IMR-90 (cell line): Measurements from ENCODE around the gene TBC1D16. TPM values are rescaled to one million over a fixed set of nuclear protein-coding genes. Genes with fewer than 3 reads are reported as not detected.

Experiments
- ATAC-seq: fragments of 200-7000 bp; cut with Tn5 transposase; 2 replicates; pipeline ENCODE4 v1.9.1; 2020; ENCODE audit warnings: low read depth, mild to moderate bottlenecking, moderate library complexity
- BruUV-seq: library from RNA; stranded (reverse); fragments of 400-500 nt; replicated peaks from 2 replicates; lab custom pipeline; 2021; lab: Mats Ljungman, UMichigan
- CTCF ChIA-PET: fragments of 300-600 bp; formaldehyde crosslinking; extraction: SDS; loops from one replicate; lab custom pipeline; 2021; ENCODE audit warnings: antibody characterized with exemption; lab: Yijun Ruan, JAX
- POLR2A ChIA-PET: fragments of 300-600 bp; sonication (Branson Sonifier 250); formaldehyde crosslinking; loops from one replicate; lab custom pipeline; 2022; ENCODE audit warnings: antibody characterized with exemption; ENCODE audit not compliant: unreplicated experiment; lab: Charles Lee
- DNase-seq: peaks from one replicate; pipeline ENCODE4 v3.0.0; 2013
- H2AFZ ChIP-seq: replicated peaks from 2 replicates; pipeline ENCODE3; 2013; ENCODE audit warnings: low read length, mild to moderate bottlenecking; ENCODE audit not compliant: poor library complexity
- H2AK5ac ChIP-seq: 2 replicates; pipeline ENCODE4 v1.6.1; 2013; ENCODE audit warnings: low read depth, low read length, inconsistent platforms
- H2AK9ac ChIP-seq: replicated peaks from 2 replicates; pipeline ENCODE3; 2013; ENCODE audit warnings: mild to moderate bottlenecking, low read depth, low read length, moderate library complexity; ENCODE audit not compliant: poor library complexity
- H2BK120ac ChIP-seq: 2 replicates; pipeline ENCODE4 v1.6.1; 2013; ENCODE audit warnings: low read depth, low read length, inconsistent platforms
- H2BK15ac ChIP-seq: 3 replicates; pipeline ENCODE4 v1.6.1; 2013; ENCODE audit warnings: low read depth, low read length, inconsistent platforms
- H2BK20ac ChIP-seq: 2 replicates; pipeline ENCODE4 v1.6.1; 2013; ENCODE audit warnings: low read depth, mild to moderate bottlenecking, inconsistent platforms, low read length, moderate library complexity
- H2BK5ac ChIP-seq: 2 replicates; pipeline ENCODE4 v1.6.1; 2013; ENCODE audit warnings: mild to moderate bottlenecking, low read depth, low read length, inconsistent platforms; ENCODE audit not compliant: poor library complexity, severe bottlenecking
- H3K14ac ChIP-seq: replicated peaks from 2 replicates; pipeline ENCODE4 v1.6.1; 2013; ENCODE audit warnings: low read depth, low read length, inconsistent platforms
- H3K18ac ChIP-seq: 2 replicates; pipeline ENCODE4 v1.6.1; 2013; ENCODE audit warnings: low read depth, low read length, control low read depth
- H3K23ac ChIP-seq: 2 replicates; pipeline ENCODE4 v1.6.1; 2013; ENCODE audit warnings: low read depth, low read length, inconsistent platforms
- H3K27ac ChIP-seq: 2 replicates; pipeline ENCODE4 v1.5.1; 2013; ENCODE audit warnings: mild to moderate bottlenecking, control low read depth, low read length; ENCODE audit not compliant: insufficient read depth
- H3K27me3 ChIP-seq: 2 replicates; pipeline ENCODE4 v1.6.1; 2013; ENCODE audit warnings: low read length; ENCODE audit not compliant: control insufficient read depth, insufficient read depth
- H3K36me3 ChIP-seq: 2 replicates; pipeline ENCODE4 v1.6.1; 2013; ENCODE audit warnings: low read length, mixed read lengths; ENCODE audit not compliant: control insufficient read depth, insufficient read depth
- H3K4ac ChIP-seq: 2 replicates; pipeline ENCODE4 v1.6.1; 2013; ENCODE audit warnings: low read depth, low read length, inconsistent platforms
- H3K4me1 ChIP-seq: 2 replicates; pipeline ENCODE4 v1.6.1; 2013; ENCODE audit warnings: low read length, mixed read lengths; ENCODE audit not compliant: control insufficient read depth, insufficient read depth
- H3K4me2 ChIP-seq: 2 replicates; pipeline ENCODE4 v1.6.1; 2013; ENCODE audit warnings: low read depth, mild to moderate bottlenecking, control low read depth, low read length, moderate library complexity
- H3K4me3 ChIP-seq: 2 replicates; pipeline ENCODE4 v1.5.1; 2013; ENCODE audit warnings: low read depth, mild to moderate bottlenecking, control low read depth, low read length, moderate library complexity; ENCODE audit not compliant: insufficient read depth
- H3K56ac ChIP-seq: 2 replicates; pipeline ENCODE4 v1.6.1; 2013; ENCODE audit warnings: low read length, inconsistent platforms; ENCODE audit not compliant: insufficient read depth; ENCODE audit errors: extremely low read depth
- H3K79me1 ChIP-seq, 2 experiments: 2 replicates each; pipeline ENCODE4 v1.6.1; 2013; ENCODE audit warnings: low read length in 2 of 2, inconsistent platforms in 1 of 2, low read depth in 1 of 2
- H3K9ac ChIP-seq: 2 replicates; pipeline ENCODE4 v1.6.1; 2013; ENCODE audit warnings: low read depth, low read length, control low read depth
- H3K9me1 ChIP-seq: 2 replicates; pipeline ENCODE4 v1.6.1; 2013; ENCODE audit warnings: low read length, inconsistent platforms; ENCODE audit not compliant: insufficient read depth
- H3K9me3 ChIP-seq: 2 replicates; pipeline ENCODE4 v1.6.1; 2013; ENCODE audit warnings: low read length; ENCODE audit not compliant: control insufficient read depth, insufficient read depth
- H4K20me1 ChIP-seq: 2 replicates; pipeline ENCODE4 v1.6.1; 2013; ENCODE audit warnings: low read length, inconsistent platforms; ENCODE audit not compliant: insufficient read depth
- H4K5ac ChIP-seq: 2 replicates; pipeline ENCODE4 v1.6.1; 2013; ENCODE audit warnings: mild to moderate bottlenecking, low read depth, low read length, control low read depth
- H4K8ac ChIP-seq, 2 experiments: 2 replicates each; pipeline ENCODE4 v1.6.1; 2013; ENCODE audit warnings: low read depth in 2 of 2, low read length in 2 of 2, control low read depth in 1 of 2, inconsistent platforms in 1 of 2
- H4K91ac ChIP-seq: 2 replicates; pipeline ENCODE4 v1.6.1; 2013; ENCODE audit warnings: low read depth, low read length, inconsistent platforms; ENCODE audit not compliant: insufficient read depth
- BHLHE40 ChIP-seq: fragments of 150-350 bp; IDR thresholded peaks from 2 replicates; pipeline ENCODE4 v1.6.1; 2016; ENCODE audit warnings: mild to moderate bottlenecking, low read depth, low read length
- CEBPB ChIP-seq: IDR thresholded peaks from 2 replicates; pipeline ENCODE4 v1.6.1; 2012; ENCODE audit warnings: low read depth, low read length, improper control_type of control experiment
- CHD1 ChIP-seq: IDR thresholded peaks from 2 replicates; pipeline ENCODE4 v1.6.1; 2012; ENCODE audit warnings: low read depth, low read length, improper control_type of control experiment
- FOS ChIP-seq: fragments of 150-350 bp; IDR thresholded peaks from 2 replicates; pipeline ENCODE4 v1.6.1; 2016; ENCODE audit warnings: low read depth, low read length
- MAFK ChIP-seq: IDR thresholded peaks from 2 replicates; pipeline ENCODE4 v1.6.1; 2012; ENCODE audit warnings: low read depth, low read length, improper control_type of control experiment
- MAZ ChIP-seq: IDR thresholded peaks from 2 replicates; pipeline ENCODE4 v1.6.1; 2012; ENCODE audit warnings: low read depth, mild to moderate bottlenecking, low read length, improper control_type of control experiment, moderate library complexity, borderline replicate concordance
- MXI1 ChIP-seq: IDR thresholded peaks from 2 replicates; pipeline ENCODE4 v1.6.1; 2012; ENCODE audit warnings: low read depth, mild to moderate bottlenecking, low read length, moderate library complexity, borderline replicate concordance
- NFE2L2 ChIP-seq: fragments of 150-350 bp; IDR thresholded peaks from 2 replicates; pipeline ENCODE4 v1.6.1; 2016; ENCODE audit warnings: low read depth, mild to moderate bottlenecking, low read length
- POLR2A ChIP-seq: IDR thresholded peaks from 2 replicates; pipeline ENCODE4 v1.6.1; 2012; ENCODE audit warnings: mild to moderate bottlenecking, low read depth, low read length
- RAD21 ChIP-seq: IDR thresholded peaks from 2 replicates; pipeline ENCODE4 v1.6.1; 2012; ENCODE audit warnings: low read length, improper control_type of control experiment
- RCOR1 ChIP-seq: IDR thresholded peaks from 2 replicates; pipeline ENCODE4 v1.6.1; 2012; ENCODE audit warnings: mild to moderate bottlenecking, low read length, improper control_type of control experiment; ENCODE audit not compliant: insufficient replicate concordance
- RFX5 ChIP-seq: IDR thresholded peaks from 2 replicates; pipeline ENCODE4 v1.8.0; 2012; ENCODE audit warnings: low read depth, mild to moderate bottlenecking, low read length, moderate library complexity
- SMC3 ChIP-seq: fragments of 150-350 bp; IDR thresholded peaks from 2 replicates; pipeline ENCODE4 v1.6.1; 2016; ENCODE audit warnings: low read depth, mild to moderate bottlenecking, antibody characterized with exemption, low read length, moderate library complexity
- WGBS, 2 experiments: methylation state at CpG; one replicate each; pipeline versions ENCODE4 v1.1.5 to v1.1.7; 2013; ENCODE audit warnings: missing lambda C conversion rate in 2 of 2; ENCODE audit not compliant: insufficient read length in 1 of 2; ENCODE audit errors: extremely low coverage in 2 of 2; 5-methylcytosine and 5-hydroxymethylcytosine counted together
- dilution Hi-C: fragments of 300-500 bp; cut with HindIII; formaldehyde crosslinking; loops from one replicate; pipeline ENCODE4 v1.14.3; 2018; ENCODE audit warnings: low sequenced_read_pairs; ENCODE audit not compliant: unreplicated experiment
- in situ Hi-C: fragments of 300-500 bp; cut with MboI; formaldehyde crosslinking; loops from 3 replicates; pipeline ENCODE4 v1.14.3; 2019; ENCODE audit warnings: low sequenced_read_pairs, inconsistent platforms, mixed read lengths
- intact Hi-C: fragments of 100-400 bp; cut with micrococcal nuclease; formaldehyde crosslinking; loops from 2 replicates; pipeline ENCODE4 v1.10.0; 2022
- polyA plus RNA-seq, 3 experiments: library from polyadenylated mRNA; depleted of rRNA; stranded (reverse); fragments of >200 nt; gene quantifications; 2 replicates each; pipeline ENCODE4 v1.2.3, GENCODE V29; 2012; ENCODE audit warnings: low replicate concordance in 1 of 3
- total RNA-seq: library from RNA; depleted of rRNA; stranded (reverse); fragments of >200 nt; gene quantifications from 2 replicates; pipeline ENCODE4 v1.2.3, GENCODE V29; 2012
- TF ChIP-seq, protein P1 (sequence below): fragments of 150-350 bp; IDR thresholded peaks from 2 replicates; pipeline ENCODE4 v1.6.1; 2016; ENCODE audit warnings: low read depth, mild to moderate bottlenecking, low read length, moderate library complexity, borderline replicate concordance
- TF ChIP-seq, protein P2 (sequence below): fragments of 150-350 bp; IDR thresholded peaks from 2 replicates; pipeline ENCODE4 v1.6.1; 2017; ENCODE audit warnings: mild to moderate bottlenecking, antibody characterized with exemption, low read length, low read depth
- TF ChIP-seq, protein P3 (sequence below): conservative IDR thresholded peaks from 2 replicates; pipeline ENCODE4 v1.5.1; 2012; ENCODE audit warnings: mild to moderate bottlenecking, low read depth, low read length, improper control_type of control experiment

TBC1D16 gene
- total and polyA plus RNA-seq, 2 of the 4 experiments (the other 2 are of a cell fraction): 10.1 to 16.7 TPM

DNA sequence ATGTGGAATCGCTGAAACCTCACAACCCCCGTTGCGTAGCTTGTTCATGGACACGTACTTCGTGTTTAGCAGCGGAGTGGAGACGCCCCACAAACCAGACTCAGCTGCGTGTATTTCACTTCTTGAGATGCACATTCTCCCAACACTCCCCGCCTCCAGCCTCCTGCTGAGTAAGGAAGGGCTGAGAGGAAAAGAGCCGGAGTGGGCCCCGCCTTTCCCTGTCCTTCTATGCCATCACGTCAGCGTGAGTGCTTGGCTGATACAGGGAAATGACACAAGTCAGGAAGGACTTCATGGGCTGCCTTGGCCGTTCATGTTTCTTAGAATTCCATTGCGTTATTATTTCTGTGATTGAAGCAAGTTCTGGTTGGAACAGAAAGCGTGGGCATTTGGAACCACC, 127.8 kb downstream of the TBC1D16 start:
- ChIA-PET POLR2A (no interaction called here), CTCF (interaction anchor here (1.0 kb wide), 1 partner anchor 16 kb away, joined by 3 read pairs; no protein-coding TSS in a partner anchor)
- Histone ChIP-seq H4K91ac (no peak overlapping the region), H2AK9ac (peak overlapping the region; percentile 20), H2BK120ac (no peak overlapping the region), H3K14ac (no peak overlapping the region), H3K4me2 (no peak overlapping the region), H2BK15ac (no peak overlapping the region), H2AFZ (peak overlapping the region; percentile 64), H3K9ac (no peak overlapping the region), H4K8ac (no peak overlapping the region), H3K9me3 (peaks cover 5% of the 10 kb centered on the region; the same call in 1 of the 2 replicates), H3K56ac (no peak overlapping the region), H3K4ac (no peak overlapping the region), H3K23ac (no peak overlapping the region), H3K27ac (no peak overlapping the region), H3K4me1 (no peaks in the 10 kb centered on the region), H2BK20ac (no peak overlapping the region), H2AK5ac (no peak overlapping the region), H3K27me3 (peaks cover 48% of the 10 kb centered on the region), H4K20me1 (no peaks in the 10 kb centered on the region), H3K9me1 (no peaks in the 10 kb centered on the region), H4K5ac (no peak overlapping the region), H3K4me3 (no peak overlapping the region), H3K18ac (no peak overlapping the region), H2BK5ac (no peak overlapping the region), H3K79me1 (no peaks in the 10 kb centered on the region), H3K36me3 (no peaks in the 10 kb centered on the region)
- intact Hi-C loops: loop anchor here (10.0 kb wide), 1 partner anchor 53 kb away; no protein-coding TSS in a partner anchor
- in situ Hi-C loops: no loop called here
- peak; percentile 49 for ATAC-seq
- 70% methylated on average over 2 of the region's 16 CpGs; no CpG with 5 or more reads in 1 of the 2 experiments for WGBS, 2 experiments
- TF ChIP-seq CEBPB (no peak), CHD1 (no peak), NFE2L2 (no peak), MAFK (no peak), MAZ (no peak), POLR2A (no peak), MXI1 (no peak), BHLHE40 (no peak), RCOR1 (no peak), FOS (no peak), SMC3 (no peak), RAD21 (no peak), RFX5 (no peak)
- TF ChIP-seq, protein P1, sequence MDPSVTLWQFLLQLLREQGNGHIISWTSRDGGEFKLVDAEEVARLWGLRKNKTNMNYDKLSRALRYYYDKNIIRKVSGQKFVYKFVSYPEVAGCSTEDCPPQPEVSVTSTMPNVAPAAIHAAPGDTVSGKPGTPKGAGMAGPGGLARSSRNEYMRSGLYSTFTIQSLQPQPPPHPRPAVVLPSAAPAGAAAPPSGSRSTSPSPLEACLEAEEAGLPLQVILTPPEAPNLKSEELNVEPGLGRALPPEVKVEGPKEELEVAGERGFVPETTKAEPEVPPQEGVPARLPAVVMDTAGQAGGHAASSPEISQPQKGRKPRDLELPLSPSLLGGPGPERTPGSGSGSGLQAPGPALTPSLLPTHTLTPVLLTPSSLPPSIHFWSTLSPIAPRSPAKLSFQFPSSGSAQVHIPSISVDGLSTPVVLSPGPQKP: no peak
- TF ChIP-seq, protein P2, sequence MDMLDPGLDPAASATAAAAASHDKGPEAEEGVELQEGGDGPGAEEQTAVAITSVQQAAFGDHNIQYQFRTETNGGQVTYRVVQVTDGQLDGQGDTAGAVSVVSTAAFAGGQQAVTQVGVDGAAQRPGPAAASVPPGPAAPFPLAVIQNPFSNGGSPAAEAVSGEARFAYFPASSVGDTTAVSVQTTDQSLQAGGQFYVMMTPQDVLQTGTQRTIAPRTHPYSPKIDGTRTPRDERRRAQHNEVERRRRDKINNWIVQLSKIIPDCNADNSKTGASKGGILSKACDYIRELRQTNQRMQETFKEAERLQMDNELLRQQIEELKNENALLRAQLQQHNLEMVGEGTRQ: no peak
- TF ChIP-seq, protein P3, sequence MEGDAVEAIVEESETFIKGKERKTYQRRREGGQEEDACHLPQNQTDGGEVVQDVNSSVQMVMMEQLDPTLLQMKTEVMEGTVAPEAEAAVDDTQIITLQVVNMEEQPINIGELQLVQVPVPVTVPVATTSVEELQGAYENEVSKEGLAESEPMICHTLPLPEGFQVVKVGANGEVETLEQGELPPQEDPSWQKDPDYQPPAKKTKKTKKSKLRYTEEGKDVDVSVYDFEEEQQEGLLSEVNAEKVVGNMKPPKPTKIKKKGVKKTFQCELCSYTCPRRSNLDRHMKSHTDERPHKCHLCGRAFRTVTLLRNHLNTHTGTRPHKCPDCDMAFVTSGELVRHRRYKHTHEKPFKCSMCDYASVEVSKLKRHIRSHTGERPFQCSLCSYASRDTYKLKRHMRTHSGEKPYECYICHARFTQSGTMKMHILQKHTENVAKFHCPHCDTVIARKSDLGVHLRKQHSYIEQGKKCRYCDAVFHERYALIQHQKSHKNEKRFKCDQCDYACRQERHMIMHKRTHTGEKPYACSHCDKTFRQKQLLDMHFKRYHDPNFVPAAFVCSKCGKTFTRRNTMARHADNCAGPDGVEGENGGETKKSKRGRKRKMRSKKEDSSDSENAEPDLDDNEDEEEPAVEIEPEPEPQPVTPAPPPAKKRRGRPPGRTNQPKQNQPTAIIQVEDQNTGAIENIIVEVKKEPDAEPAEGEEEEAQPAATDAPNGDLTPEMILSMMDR: no peak
- BruUV-seq: no TSS peak
- peak; percentile 10 for DNase-seq
- dilution Hi-C loops: no loop called here
